H9 (cell line): ENCODE results near the gene EIF4H. TPM values are rescaled to one million over a fixed set of nuclear protein-coding genes. Genes with fewer than 3 reads are reported as not detected.
A peak's percentile ranks its signal among the peaks of the same experiment; 100 is the strongest.

ENCODE experiments used
- DNase-seq: peaks from one replicate; pipeline ENCODE4 v3.0.0-alpha.2; 2017
- H2AFZ ChIP-seq: one replicate; pipeline ENCODE4 v1.6.1; 2013; ENCODE audit warnings: mild to moderate bottlenecking, low read length, control low read depth, moderate library complexity
- H2AK5ac ChIP-seq: 2 replicates; pipeline ENCODE4 v1.6.1; 2013; ENCODE audit warnings: low read length, control low read depth, mixed read lengths; ENCODE audit not compliant: insufficient read length
- H2BK120ac ChIP-seq: one replicate; pipeline ENCODE4 v1.6.1; 2013; ENCODE audit warnings: low read depth, mild to moderate bottlenecking, low read length, control low read depth, inconsistent platforms; ENCODE audit not compliant: poor library complexity, severe bottlenecking
- H2BK12ac ChIP-seq: 2 replicates; pipeline ENCODE4 v1.6.1; 2013; ENCODE audit warnings: low read length, control low read depth, mixed read lengths, low read depth; ENCODE audit not compliant: insufficient read length
- H2BK15ac ChIP-seq: 2 replicates; pipeline ENCODE4 v1.6.1; 2013; ENCODE audit warnings: low read depth, low read length, control low read depth
- H2BK20ac ChIP-seq: one replicate; pipeline ENCODE4 v1.6.1; 2013; ENCODE audit warnings: low read depth, mild to moderate bottlenecking, low read length, control low read depth, inconsistent platforms; ENCODE audit not compliant: poor library complexity, severe bottlenecking
- H2BK5ac ChIP-seq: 2 replicates; pipeline ENCODE4 v1.6.1; 2013; ENCODE audit warnings: low read length, control low read depth, mixed read lengths; ENCODE audit not compliant: insufficient read length
- H3K14ac ChIP-seq: 2 replicates; pipeline ENCODE4 v1.6.1; 2013; ENCODE audit warnings: low read length, control low read depth; ENCODE audit not compliant: insufficient read depth
- H3K18ac ChIP-seq: 2 replicates; pipeline ENCODE4 v1.6.1; 2013; ENCODE audit warnings: low read depth, mild to moderate bottlenecking, mixed read lengths, low read length, control low read depth; ENCODE audit not compliant: insufficient read length
- H3K23ac ChIP-seq: 2 replicates; pipeline ENCODE4 v1.6.1; 2013; ENCODE audit warnings: low read length, control low read depth, mixed read lengths, low read depth; ENCODE audit not compliant: insufficient read length
- H3K23me2 ChIP-seq: 2 replicates; pipeline ENCODE4 v1.6.1; 2013; ENCODE audit warnings: low read depth, mild to moderate bottlenecking, mixed read lengths, low read length, control low read depth; ENCODE audit not compliant: insufficient read length, poor library complexity, severe bottlenecking
- H3K27ac ChIP-seq: 2 replicates; pipeline ENCODE4 v1.5.1; 2013; ENCODE audit warnings: low read length, control low read depth, mixed read lengths, low read depth; ENCODE audit not compliant: insufficient read length
- H3K27me3 ChIP-seq: 2 replicates; pipeline ENCODE4 v1.6.1; 2013; ENCODE audit warnings: low read length, control low read depth, inconsistent platforms; ENCODE audit not compliant: insufficient read depth
- H3K4ac ChIP-seq: 2 replicates; pipeline ENCODE4 v1.6.1; 2013; ENCODE audit warnings: low read depth, mild to moderate bottlenecking, control low read depth, inconsistent platforms, low read length, moderate library complexity
- H3K4me1 ChIP-seq: 2 replicates; pipeline ENCODE4 v1.6.1; 2013; ENCODE audit warnings: low read length, control low read depth, inconsistent platforms; ENCODE audit not compliant: insufficient read depth
- H3K4me2 ChIP-seq: 2 replicates; pipeline ENCODE4 v1.6.1; 2013; ENCODE audit warnings: low read length, control low read depth, mixed read lengths; ENCODE audit not compliant: insufficient read length, insufficient read depth
- H3K56ac ChIP-seq: 2 replicates; pipeline ENCODE4 v1.6.1; 2013; ENCODE audit warnings: low read depth, mild to moderate bottlenecking, mixed read lengths, low read length, control low read depth; ENCODE audit not compliant: insufficient read length
- H3K79me1 ChIP-seq: 2 replicates; pipeline ENCODE4 v1.6.1; 2013; ENCODE audit warnings: low read depth, mild to moderate bottlenecking, moderate library complexity, low read length, control low read depth, inconsistent platforms; ENCODE audit not compliant: insufficient read depth, poor library complexity, severe bottlenecking
- H3K79me2 ChIP-seq: 2 replicates; pipeline ENCODE4 v1.6.1; 2013; ENCODE audit warnings: low read length, control low read depth, inconsistent platforms; ENCODE audit not compliant: insufficient read depth
- H3K9ac ChIP-seq: 2 replicates; pipeline ENCODE4 v1.6.1; 2013; ENCODE audit warnings: low read length, control low read depth, mixed read lengths; ENCODE audit not compliant: insufficient read length; ENCODE audit errors: extremely low read depth
- H3K9me3 ChIP-seq: one replicate; pipeline ENCODE4 v1.6.1; 2013; ENCODE audit warnings: low read depth, low read length, inconsistent platforms; ENCODE audit not compliant: control insufficient read depth
- H3T11ph ChIP-seq: one replicate; pipeline ENCODE4 v1.6.1; 2013; ENCODE audit warnings: mild to moderate bottlenecking, low read length, control low read depth, inconsistent platforms
- H4K20me1 ChIP-seq: one replicate; pipeline ENCODE4 v1.6.1; 2013; ENCODE audit not compliant: control insufficient read depth, insufficient read length, insufficient read depth
- H4K5ac ChIP-seq: 2 replicates; pipeline ENCODE4 v1.6.1; 2013; ENCODE audit warnings: low read depth, mild to moderate bottlenecking, mixed read lengths, low read length, control low read depth; ENCODE audit not compliant: insufficient read length
- H4K8ac ChIP-seq: replicated peaks from 2 replicates; pipeline ENCODE4 v1.6.1; 2013; ENCODE audit warnings: low read length, control low read depth, mixed read lengths, low read depth; ENCODE audit not compliant: insufficient read length
- H4K91ac ChIP-seq: 2 replicates; pipeline ENCODE4 v1.6.1; 2013; ENCODE audit warnings: low read depth, mild to moderate bottlenecking, moderate library complexity, mixed read lengths, low read length, control low read depth; ENCODE audit not compliant: insufficient read length
- H3K27ac Mint-ChIP-seq, 3 experiments: 2 replicates in 2 of 3; 3 replicates in 1 of 3; pipeline ENCODE4 v1.8.0; 2020 to 2021; ENCODE audit warnings: mixed read lengths in 3 of 3, mild to moderate bottlenecking in 1 of 3, moderate library complexity in 1 of 3
- H3K27me3 Mint-ChIP-seq: 2 replicates; pipeline ENCODE4 v1.8.0; 2021; ENCODE audit warnings: low read depth, mild to moderate bottlenecking, moderate library complexity, mixed read lengths
- H3K36me3 Mint-ChIP-seq, 3 experiments: 2 replicates in 2 of 3; 3 replicates in 1 of 3; pipeline ENCODE4 v1.8.0; 2020 to 2021; ENCODE audit warnings: low read depth in 3 of 3, mixed read lengths in 3 of 3; ENCODE audit not compliant: insufficient read depth in 1 of 3
- H3K4me1 Mint-ChIP-seq, 2 experiments: 2 replicates each; pipeline ENCODE4 v1.8.0; 2020; ENCODE audit warnings: mixed read lengths in 2 of 2
- H3K4me3 Mint-ChIP-seq, 2 experiments: 2 replicates in 1 of 2; 3 replicates in 1 of 2; pipeline ENCODE4 v1.8.0; 2020 to 2021; ENCODE audit warnings: mild to moderate bottlenecking in 2 of 2, mixed read lengths in 2 of 2, moderate library complexity in 1 of 2
- H3K9me3 Mint-ChIP-seq, 2 experiments: 2 replicates in 1 of 2; 3 replicates in 1 of 2; pipeline ENCODE4 v1.8.0; 2020; ENCODE audit warnings: mild to moderate bottlenecking in 2 of 2, mixed read lengths in 2 of 2, moderate library complexity in 1 of 2
- CTCF ChIP-seq: fragments of 200-600 bp; sonication (generic); conservative IDR thresholded peaks from 3 replicates; pipeline ENCODE4 v1.8.0; 2021; ENCODE audit warnings: antibody characterized with exemption, mild to moderate bottlenecking
- WGBS: extraction: QIAGEN DNeasy Blood & Tissue Kit; methylation state at CpG from one replicate; pipeline ENCODE4 v1.1.7; 2013; ENCODE audit warnings: missing lambda C conversion rate, low lambda C conversion rate, mixed read lengths; ENCODE audit not compliant: insufficient read length; ENCODE audit errors: extremely low coverage; 5-methylcytosine and 5-hydroxymethylcytosine counted together
- total RNA-seq: library from RNA; stranded (reverse); gene quantifications from 2 replicates; pipeline ENCODE4 v1.2.1, GENCODE V29; 2021

The EIF4H gene
- total RNA-seq, 1 experiment from 2014 or later: 363 TPM

GRCh38 chr7:74187915-74188675 lies 13.9 kb downstream of the EIF4H start:
- no peak overlapping the region for H3K27ac ChIP-seq

More at GRCh38 chr7:74187915-74188675, 13.9 kb downstream of the EIF4H start:
- H2BK12ac ChIP-seq: no peak overlapping the region
- peaks cover 48 to 80% (median 76%) of the 10 kb centered on the region in 3 experiments for H3K36me3 Mint-ChIP-seq
- H3K4me3 Mint-ChIP-seq: no peak overlapping the region
- DNase-seq: no peak
- H3K9ac ChIP-seq: no peak overlapping the region
- H2BK5ac ChIP-seq: peak overlapping the region; percentile 39
- H2BK15ac ChIP-seq: no peak overlapping the region
- H2AFZ ChIP-seq: no peak overlapping the region
- peaks cover 43% of the 10 kb centered on the region for H3K79me2 ChIP-seq
- no peak overlapping the region for H2BK20ac ChIP-seq
- no peak overlapping the region for H3K14ac ChIP-seq
- no peak for TF ChIP-seq CTCF
- H3K9me3 ChIP-seq: no peaks in the 10 kb centered on the region
- no peak overlapping the region for H3K23ac ChIP-seq
- no peaks in the 10 kb centered on the region for H4K20me1 ChIP-seq
- H4K8ac ChIP-seq: no peak overlapping the region
- H2BK120ac ChIP-seq: no peak overlapping the region
- H3K27me3 ChIP-seq: no peaks in the 10 kb centered on the region
- peaks cover 15 to 21% of the 10 kb centered on the region in 2 experiments for H3K4me1 Mint-ChIP-seq
- no peak overlapping the region for H4K91ac ChIP-seq
- no peak overlapping the region for H3K18ac ChIP-seq
- peaks cover 24% of the 10 kb centered on the region for H3K79me1 ChIP-seq
- no peak overlapping the region for H2AK5ac ChIP-seq
- H3K9me3 Mint-ChIP-seq: no peaks in the 10 kb centered on the region; a peak in 1 of 5 replicates
- no peaks in the 10 kb centered on the region; the same call in 1 of the 2 replicates for H3K4me1 ChIP-seq
- no peak overlapping the region for H3K4me2 ChIP-seq
- no peak overlapping the region for H3K56ac ChIP-seq
- H3K27me3 Mint-ChIP-seq: no peaks in the 10 kb centered on the region; the same call in 1 of the 2 replicates
- no CpG with 5 or more reads among the region's 11 CpGs for WGBS
- no peak overlapping the region for H3K4ac ChIP-seq
- peak overlapping the region; percentile 13 to 70 (median 15); a peak in 5 of 7 replicates for H3K27ac Mint-ChIP-seq
- H4K5ac ChIP-seq: no peak overlapping the region
- H3T11ph ChIP-seq: no peak overlapping the region
- H3K23me2 ChIP-seq: no peaks in the 10 kb centered on the region
